Measurements from ENCODE around the gene KDM4B. TPM values are rescaled to one million over a fixed set of nuclear protein-coding genes. Genes with fewer than 3 reads are reported as not detected.
A peak's percentile ranks its signal among the peaks of the same experiment; 100 is the strongest.

KDM4B gene
- total RNA-seq, 4 donors from 2014 or later, result 26.6 to 84.2 (median 39.9) TPM

DNA sequence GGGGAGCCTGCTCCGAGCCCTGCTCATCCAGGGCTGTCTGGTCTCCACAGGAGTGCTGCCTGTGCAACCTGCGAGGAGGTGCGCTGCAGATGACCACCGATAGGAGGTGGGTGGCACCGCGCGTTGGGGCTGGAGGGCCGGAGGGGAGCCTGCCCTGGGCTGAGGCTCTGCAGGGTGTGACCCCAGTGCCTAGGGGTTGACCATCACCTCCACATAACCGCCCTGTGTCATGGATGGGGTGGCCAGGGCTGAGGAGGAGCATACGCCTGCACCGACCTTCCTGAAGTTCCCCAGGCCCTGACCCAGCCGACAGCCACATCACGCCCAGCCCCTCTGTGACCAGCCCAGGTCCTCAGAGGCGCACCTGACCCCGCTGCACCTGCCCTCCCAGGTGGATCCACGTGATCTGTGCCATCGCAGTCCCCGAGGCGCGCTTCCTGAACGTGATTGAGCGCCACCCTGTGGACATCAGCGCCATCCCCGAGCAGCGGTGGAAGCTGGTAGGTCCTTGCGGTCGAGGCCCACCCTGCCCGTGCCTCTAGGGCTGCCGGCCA, 168.7 kb downstream of the KDM4B start:
- peaks cover 0 to 22% (median 2%) of the 10 kb centered on the region in 4 donors for H3K36me3 ChIP-seq
- in situ Hi-C loops (cut with MboI; ENCODE audit: low pct_ligation_motif_present in 1 of 4, low pct_unique_long_range_greater_than_20kb in 1 of 4, low sequenced_read_pairs in 3 of 4) (no loop called here), intact Hi-C loops (cut with DNase I; ENCODE audit: low total_unique reads) (no loop called here)
- WGBS, 2 donors (ENCODE audit: low coverage in 1 of 2), result 82% methylated on average over 19 of the region's 29 CpGs; no CpG with 5 or more reads in 1 of the 2 donors
- TF ChIP-seq POLR2AphosphoS5 (IDR thresholded peaks at IDR 0.05) (no peak), EP300 (IDR thresholded peaks at IDR 0.05; ENCODE audit: low read depth) (no peak), POLR2A (IDR thresholded peaks at IDR 0.05) (no peak)
- TF ChIP-seq, protein P1, sequence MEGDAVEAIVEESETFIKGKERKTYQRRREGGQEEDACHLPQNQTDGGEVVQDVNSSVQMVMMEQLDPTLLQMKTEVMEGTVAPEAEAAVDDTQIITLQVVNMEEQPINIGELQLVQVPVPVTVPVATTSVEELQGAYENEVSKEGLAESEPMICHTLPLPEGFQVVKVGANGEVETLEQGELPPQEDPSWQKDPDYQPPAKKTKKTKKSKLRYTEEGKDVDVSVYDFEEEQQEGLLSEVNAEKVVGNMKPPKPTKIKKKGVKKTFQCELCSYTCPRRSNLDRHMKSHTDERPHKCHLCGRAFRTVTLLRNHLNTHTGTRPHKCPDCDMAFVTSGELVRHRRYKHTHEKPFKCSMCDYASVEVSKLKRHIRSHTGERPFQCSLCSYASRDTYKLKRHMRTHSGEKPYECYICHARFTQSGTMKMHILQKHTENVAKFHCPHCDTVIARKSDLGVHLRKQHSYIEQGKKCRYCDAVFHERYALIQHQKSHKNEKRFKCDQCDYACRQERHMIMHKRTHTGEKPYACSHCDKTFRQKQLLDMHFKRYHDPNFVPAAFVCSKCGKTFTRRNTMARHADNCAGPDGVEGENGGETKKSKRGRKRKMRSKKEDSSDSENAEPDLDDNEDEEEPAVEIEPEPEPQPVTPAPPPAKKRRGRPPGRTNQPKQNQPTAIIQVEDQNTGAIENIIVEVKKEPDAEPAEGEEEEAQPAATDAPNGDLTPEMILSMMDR (IDR thresholded peaks at IDR 0.05), result no peak
- H3K9me3 ChIP-seq, result no peaks in the 10 kb centered on the region
- no peak for DNase-seq
- no peaks in the 10 kb centered on the region for H3K27me3 ChIP-seq
- H3K27ac ChIP-seq, result no peak overlapping the region
- no peak overlapping the region for H3K4me3 ChIP-seq
- H3K4me1 ChIP-seq, result no peaks in the 10 kb centered on the region

DNA sequence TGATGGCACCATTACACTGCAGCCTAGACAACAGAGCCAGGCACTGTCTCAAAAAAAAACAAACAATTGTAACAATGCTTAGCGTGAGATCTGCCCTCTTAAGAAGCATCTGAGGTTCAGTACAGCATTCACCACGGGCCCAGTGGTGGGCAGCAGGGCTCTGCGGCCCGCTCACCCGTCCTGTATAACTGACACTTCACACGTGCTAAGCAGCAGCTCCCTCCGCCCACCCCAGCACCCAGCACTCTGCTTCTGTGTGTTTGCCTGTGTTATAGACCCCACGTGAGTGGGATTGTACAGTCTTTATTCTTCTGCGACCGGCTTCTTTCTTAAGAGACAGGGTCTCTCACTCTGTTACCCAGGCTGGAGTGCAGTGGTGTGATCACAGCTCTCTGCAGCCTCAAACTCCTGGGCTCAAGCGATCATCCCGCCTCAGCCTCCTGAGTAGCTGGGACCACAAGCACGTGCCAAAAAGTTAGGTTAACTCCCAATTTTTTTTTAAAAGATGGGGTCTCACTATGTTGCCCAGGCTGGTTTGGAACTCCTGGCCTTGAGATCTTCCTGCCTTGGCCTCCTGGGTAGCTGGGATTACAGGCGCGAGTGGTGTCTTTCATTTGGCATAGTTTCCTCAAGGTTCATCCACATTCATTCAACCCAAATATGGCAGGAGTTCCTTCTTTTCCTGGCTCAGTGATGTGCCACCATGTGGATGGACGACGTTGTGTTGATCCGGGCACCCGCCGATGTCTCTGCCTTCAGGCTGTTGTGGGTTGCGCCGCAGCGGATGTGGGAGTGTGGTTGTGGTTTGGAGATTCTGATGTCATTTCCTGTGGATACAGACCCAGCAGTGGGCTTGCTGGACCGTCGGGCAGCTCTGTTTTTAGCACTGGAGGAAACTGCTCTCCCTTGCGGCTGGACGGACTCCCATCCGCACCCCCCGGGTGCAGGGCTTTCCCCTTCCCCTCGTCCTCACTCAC, 170.0 kb downstream of the KDM4B start:
- in situ Hi-C loops (cut with MboI; ENCODE audit: low pct_ligation_motif_present in 1 of 4, low pct_unique_long_range_greater_than_20kb in 1 of 4, low sequenced_read_pairs in 3 of 4) (no loop called here), intact Hi-C loops (cut with DNase I; ENCODE audit: low total_unique reads) (no loop called here)
- Histone ChIP-seq H3K9me3 (no peaks in the 10 kb centered on the region), H3K4me1 (no peaks in the 10 kb centered on the region), H3K27me3 (no peaks in the 10 kb centered on the region), H3K4me3 (no peak overlapping the region), H3K27ac (no peak overlapping the region), H3K36me3 (peaks cover 0 to 22% (median 2%) of the 10 kb centered on the region in 4 donors)
- 80 to 91% methylated on average over 5 to 30 of the region's 30 CpGs for WGBS, 2 donors (ENCODE audit: low coverage in 1 of 2)
- no peak for TF ChIP-seq POLR2A (IDR thresholded peaks at IDR 0.05)
- peak; percentile 71 for DNase-seq

DNA sequence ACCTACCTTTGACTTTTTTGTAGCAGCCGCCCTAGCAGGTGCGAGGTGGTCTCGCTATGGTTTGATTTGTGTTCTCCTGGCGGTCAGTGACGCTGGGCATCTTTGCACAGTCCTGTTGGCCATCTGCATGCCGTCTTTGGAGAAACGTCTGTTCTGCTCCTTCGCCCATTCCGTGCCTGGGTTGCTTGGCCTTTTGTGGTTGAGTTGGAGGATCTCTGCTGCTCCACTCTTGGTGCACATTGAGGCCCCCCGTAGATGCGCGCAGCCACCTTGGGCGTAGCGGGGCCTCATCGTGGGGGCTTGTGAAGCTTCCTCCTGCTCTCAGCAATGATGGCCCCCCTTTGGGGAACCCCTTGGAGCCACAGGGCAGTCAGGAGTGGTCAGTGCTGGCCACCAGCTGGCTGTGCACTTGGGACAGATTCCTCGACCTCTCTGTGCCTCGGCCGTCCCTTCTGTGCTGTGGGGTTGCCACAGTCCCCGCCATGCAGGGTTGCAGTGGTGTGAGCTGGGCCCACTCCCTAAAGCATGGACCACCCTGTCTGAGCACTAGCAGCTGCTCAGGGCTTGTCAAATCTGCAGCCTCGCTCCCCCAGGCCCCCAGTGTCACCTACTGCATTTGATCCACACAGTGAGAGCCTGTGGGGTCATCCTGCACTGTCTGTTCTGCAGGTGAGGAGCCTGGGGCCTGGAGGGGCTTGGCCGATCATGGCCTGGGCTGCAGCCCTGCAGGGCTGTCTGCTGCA, 170.8 kb downstream of the KDM4B start:
- no peak for DNase-seq
- intact Hi-C loops (cut with DNase I; ENCODE audit: low total_unique reads), result no loop called here
- in situ Hi-C loops (cut with MboI; ENCODE audit: low pct_ligation_motif_present in 1 of 4, low pct_unique_long_range_greater_than_20kb in 1 of 4, low sequenced_read_pairs in 3 of 4), result no loop called here
- Histone ChIP-seq H3K4me3 (no peak overlapping the region), H3K27me3 (no peaks in the 10 kb centered on the region), H3K36me3 (peaks cover 0 to 29% (median 2%) of the 10 kb centered on the region in 4 donors), H3K9me3 (no peaks in the 10 kb centered on the region), H3K27ac (no peak overlapping the region), H3K4me1 (no peaks in the 10 kb centered on the region)
- 81% methylated on average over 21 of the region's 21 CpGs; no CpG with 5 or more reads in 1 of the 2 donors for WGBS, 2 donors (ENCODE audit: low coverage in 1 of 2)
- TF ChIP-seq EP300 (IDR thresholded peaks at IDR 0.05; ENCODE audit: low read depth) (no peak), POLR2AphosphoS5 (IDR thresholded peaks at IDR 0.05) (no peak), POLR2A (IDR thresholded peaks at IDR 0.05) (no peak)
- TF ChIP-seq, protein P1 (IDR thresholded peaks at IDR 0.05), result no peak

DNA sequence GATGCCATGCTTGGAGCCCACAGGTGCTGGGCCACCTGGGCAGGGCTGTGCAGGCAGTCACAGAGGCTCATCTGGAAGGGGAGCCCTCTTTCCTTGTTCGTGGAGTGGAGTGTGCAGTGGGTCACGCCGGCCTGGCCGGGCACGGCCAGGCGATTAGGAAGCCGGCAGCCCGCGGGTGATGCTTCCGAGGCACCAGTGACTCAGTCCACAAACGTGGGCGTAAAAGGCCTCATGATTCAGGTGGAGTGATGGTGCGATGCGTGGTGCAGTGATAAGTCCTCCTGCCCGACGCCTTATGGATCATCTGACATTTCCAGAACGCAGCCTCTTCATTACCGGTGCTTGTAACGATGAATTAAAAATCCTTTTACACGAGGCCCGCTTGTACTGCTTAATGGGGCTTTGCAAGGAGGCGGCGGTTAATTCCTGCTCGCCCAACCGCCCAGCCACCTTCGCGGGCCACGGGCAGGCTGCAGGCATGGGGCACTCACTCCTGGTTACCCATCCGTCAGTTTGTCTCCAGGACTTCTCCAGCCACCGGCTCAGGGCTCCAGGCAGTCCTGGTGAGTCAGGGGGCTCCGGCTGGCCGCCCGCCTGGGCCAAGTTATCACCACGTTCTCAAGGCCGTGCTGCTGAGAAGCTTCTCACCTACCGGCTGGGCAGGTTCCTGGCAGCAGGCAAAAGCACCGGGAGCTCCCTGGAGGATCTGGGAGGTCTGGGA, 172.4 kb downstream of the KDM4B start:
- in situ Hi-C loops (cut with MboI; ENCODE audit: low pct_ligation_motif_present in 1 of 4, low pct_unique_long_range_greater_than_20kb in 1 of 4, low sequenced_read_pairs in 3 of 4), result no loop called here
- no peaks in the 10 kb centered on the region for H3K9me3 ChIP-seq
- intact Hi-C loops (cut with DNase I; ENCODE audit: low total_unique reads), result no loop called here
- no peak for TF ChIP-seq POLR2A (IDR thresholded peaks at IDR 0.05)
- TF ChIP-seq, protein P1 (IDR thresholded peaks at IDR 0.05), result no peak
- TF ChIP-seq POLR2AphosphoS5 (IDR thresholded peaks at IDR 0.05), result no peak
- no peak for TF ChIP-seq EP300 (IDR thresholded peaks at IDR 0.05; ENCODE audit: low read depth)
- H3K27ac ChIP-seq, result no peak overlapping the region
- no peak for DNase-seq
- peaks cover 0 to 35% (median 7%) of the 10 kb centered on the region in 4 donors for H3K36me3 ChIP-seq
- no peak overlapping the region for H3K4me3 ChIP-seq
- H3K27me3 ChIP-seq, result no peaks in the 10 kb centered on the region
- 94% methylated on average over 35 of the region's 37 CpGs; no CpG with 5 or more reads in 1 of the 2 donors for WGBS, 2 donors (ENCODE audit: low coverage in 1 of 2)
- no peaks in the 10 kb centered on the region for H3K4me1 ChIP-seq

All from transverse colon (tissue), 4 donors.